Astrocyte (in vitro differentiated cells and primary cell): ENCODE data around the gene ZNF692. TPM values are rescaled to one million over a fixed set of nuclear protein-coding genes. Genes with fewer than 3 reads are reported as not detected.

Experiments used
- DNase-seq: peaks from one replicate; pipeline ENCODE4 v3.0.0-alpha.2; 2010; ENCODE audit warnings: low read depth
- FAIRE-seq: peaks from 2 replicates; lab custom pipeline; 2011; peaks lifted over from hg19 to GRCh38; lab: Jason Lieb, UNC
- H2AFZ ChIP-seq: 2 replicates; pipeline ENCODE4 v1.6.0; 2012; ENCODE audit warnings: low read depth, low read length, inconsistent platforms
- H3K27ac ChIP-seq: 2 replicates; pipeline ENCODE4 v1.5.1; 2011; ENCODE audit warnings: low read depth, low read length, inconsistent platforms
- H3K27me3 ChIP-seq: 2 replicates; pipeline ENCODE4 v1.6.0; 2011; ENCODE audit warnings: low read length, inconsistent platforms; ENCODE audit not compliant: insufficient read depth
- H3K36me3 ChIP-seq: 2 replicates; pipeline ENCODE4 v1.5.1; 2011; ENCODE audit warnings: low read length, inconsistent platforms; ENCODE audit not compliant: insufficient read depth
- H3K4me1 ChIP-seq: 2 replicates; pipeline ENCODE4 v1.5.1; 2011; ENCODE audit warnings: low read length, inconsistent platforms; ENCODE audit not compliant: insufficient read depth
- H3K4me2 ChIP-seq: 2 replicates; pipeline ENCODE4 v1.6.0; 2012; ENCODE audit warnings: low read length, inconsistent platforms
- H3K4me3 ChIP-seq: 2 replicates; pipeline ENCODE4 v1.5.1; 2011; ENCODE audit warnings: low read depth, mild to moderate bottlenecking, low read length, inconsistent platforms; ENCODE audit not compliant: insufficient read depth
- H3K79me2 ChIP-seq: 2 replicates; pipeline ENCODE4 v1.6.0; 2012; ENCODE audit warnings: mild to moderate bottlenecking, low read length, inconsistent platforms; ENCODE audit not compliant: insufficient read depth
- H3K9ac ChIP-seq: 2 replicates; pipeline ENCODE4 v1.6.0; 2012; ENCODE audit warnings: mild to moderate bottlenecking, low read length, inconsistent platforms
- H3K9me3 ChIP-seq: 2 replicates; pipeline ENCODE4 v1.5.1; 2012; ENCODE audit warnings: low read depth, mild to moderate bottlenecking, low read length, inconsistent platforms; ENCODE audit not compliant: insufficient read depth
- H4K20me1 ChIP-seq: 2 replicates; pipeline ENCODE4 v1.6.0; 2012; ENCODE audit warnings: low read length, inconsistent platforms; ENCODE audit not compliant: insufficient read depth
- H3K27ac Mint-ChIP-seq: one replicate; pipeline ENCODE4 v1.8.0; 2021; ENCODE audit warnings: mild to moderate bottlenecking, mixed read lengths; ENCODE audit not compliant: unreplicated experiment
- H3K27me3 Mint-ChIP-seq: one replicate; pipeline ENCODE4 v1.8.0; 2021; ENCODE audit warnings: low read depth, mixed read lengths; ENCODE audit not compliant: unreplicated experiment
- H3K36me3 Mint-ChIP-seq: one replicate; pipeline ENCODE4 v1.8.0; 2021; ENCODE audit warnings: low read depth, mixed read lengths; ENCODE audit not compliant: unreplicated experiment
- H3K4me1 Mint-ChIP-seq: one replicate; pipeline ENCODE4 v1.8.0; 2021; ENCODE audit warnings: low read depth, mixed read lengths; ENCODE audit not compliant: unreplicated experiment
- H3K4me3 Mint-ChIP-seq: one replicate; pipeline ENCODE4 v1.8.0; 2021; ENCODE audit warnings: mild to moderate bottlenecking, moderate library complexity, mixed read lengths; ENCODE audit not compliant: unreplicated experiment
- H3K9me3 Mint-ChIP-seq: one replicate; pipeline ENCODE4 v1.8.0; 2021; ENCODE audit warnings: mild to moderate bottlenecking, mixed read lengths; ENCODE audit not compliant: unreplicated experiment
- EZH2 ChIP-seq: IDR thresholded peaks from 2 replicates; pipeline ENCODE4 v1.6.1; 2012; ENCODE audit warnings: mild to moderate bottlenecking, low read length, inconsistent platforms; ENCODE audit not compliant: insufficient read depth
- total RNA-seq: library from RNA; stranded (reverse); gene quantifications from 2 replicates; pipeline ENCODE4 v1.2.1, GENCODE V29; 2021
- TF ChIP-seq, protein P1 (sequence below): IDR thresholded peaks from 2 replicates; pipeline ENCODE4 v1.5.1; 2011; ENCODE audit warnings: low read depth, mild to moderate bottlenecking, inconsistent platforms, low read length, moderate library complexity; ENCODE audit not compliant: insufficient read depth

The ZNF692 gene
- total RNA-seq, 1 donor from 2014 or later, result 41.4 TPM

DNA sequence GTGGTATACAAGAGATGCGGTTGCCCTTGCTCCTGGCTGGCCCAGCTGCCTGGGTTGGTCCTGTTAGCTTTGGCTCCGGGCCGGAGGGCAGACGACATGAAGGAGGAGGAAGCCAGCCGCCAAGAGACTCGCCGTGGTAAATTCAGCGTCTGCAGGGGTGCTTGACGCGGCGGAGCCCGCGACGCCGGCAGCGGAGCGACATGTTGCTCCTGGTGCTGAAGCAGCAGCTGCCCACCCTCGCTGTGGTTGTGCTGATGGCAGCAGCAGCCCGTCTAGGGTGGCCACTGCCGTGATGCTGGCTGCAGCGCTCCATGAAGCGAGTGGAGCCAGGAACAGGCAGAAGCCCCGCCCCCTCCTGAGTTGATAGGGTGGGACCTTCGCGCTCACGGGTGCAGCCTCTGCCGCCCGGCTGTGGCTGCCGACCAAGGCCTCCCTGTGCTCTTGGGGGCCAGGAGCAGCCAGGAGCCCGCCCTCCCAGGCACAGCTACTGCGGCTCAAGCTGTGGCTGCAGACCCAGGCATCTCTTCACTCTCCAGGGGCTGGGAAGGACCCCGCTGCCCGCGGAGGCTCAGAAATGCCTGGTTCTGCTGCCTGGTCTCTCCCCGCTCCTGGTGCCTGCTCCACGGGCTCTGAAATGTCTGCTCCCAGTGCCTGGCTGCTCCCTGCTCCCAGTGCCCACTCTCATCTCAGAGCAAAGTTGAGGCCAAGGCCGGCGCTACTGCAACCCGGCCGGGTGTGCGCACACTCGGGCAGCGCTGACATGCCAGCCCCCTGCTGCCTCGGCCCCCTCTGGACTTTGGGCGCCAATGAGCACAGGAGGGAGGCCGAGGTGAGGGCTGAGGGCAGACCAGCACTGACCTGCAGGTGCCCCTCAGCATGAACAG lies 4.4 kb upstream of the ZNF692 start:
- peaks cover 7% of the 10 kb centered on the region for H3K4me1 Mint-ChIP-seq
- peak overlapping the region; percentile 67 for H3K4me3 ChIP-seq
- no peaks in the 10 kb centered on the region for H3K36me3 Mint-ChIP-seq
- H4K20me1 ChIP-seq, result no peaks in the 10 kb centered on the region
- H3K9me3 ChIP-seq, result no peaks in the 10 kb centered on the region
- H3K4me3 Mint-ChIP-seq, result peak overlapping the region; percentile 79
- H3K27me3 Mint-ChIP-seq, result peaks cover 22% of the 10 kb centered on the region
- peaks cover 3% of the 10 kb centered on the region for H3K79me2 ChIP-seq
- no peak for TF ChIP-seq EZH2
- TF ChIP-seq, protein P1, sequence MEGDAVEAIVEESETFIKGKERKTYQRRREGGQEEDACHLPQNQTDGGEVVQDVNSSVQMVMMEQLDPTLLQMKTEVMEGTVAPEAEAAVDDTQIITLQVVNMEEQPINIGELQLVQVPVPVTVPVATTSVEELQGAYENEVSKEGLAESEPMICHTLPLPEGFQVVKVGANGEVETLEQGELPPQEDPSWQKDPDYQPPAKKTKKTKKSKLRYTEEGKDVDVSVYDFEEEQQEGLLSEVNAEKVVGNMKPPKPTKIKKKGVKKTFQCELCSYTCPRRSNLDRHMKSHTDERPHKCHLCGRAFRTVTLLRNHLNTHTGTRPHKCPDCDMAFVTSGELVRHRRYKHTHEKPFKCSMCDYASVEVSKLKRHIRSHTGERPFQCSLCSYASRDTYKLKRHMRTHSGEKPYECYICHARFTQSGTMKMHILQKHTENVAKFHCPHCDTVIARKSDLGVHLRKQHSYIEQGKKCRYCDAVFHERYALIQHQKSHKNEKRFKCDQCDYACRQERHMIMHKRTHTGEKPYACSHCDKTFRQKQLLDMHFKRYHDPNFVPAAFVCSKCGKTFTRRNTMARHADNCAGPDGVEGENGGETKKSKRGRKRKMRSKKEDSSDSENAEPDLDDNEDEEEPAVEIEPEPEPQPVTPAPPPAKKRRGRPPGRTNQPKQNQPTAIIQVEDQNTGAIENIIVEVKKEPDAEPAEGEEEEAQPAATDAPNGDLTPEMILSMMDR, result no peak
- no peaks in the 10 kb centered on the region for H3K36me3 ChIP-seq
- peak overlapping the region; percentile 95 for H2AFZ ChIP-seq
- no peak for FAIRE-seq
- peak overlapping the region; percentile 90 for H3K4me2 ChIP-seq
- H3K4me1 ChIP-seq, result peaks cover 17% of the 10 kb centered on the region
- no peak overlapping the region for H3K27ac Mint-ChIP-seq
- peak overlapping the region; percentile 55 for H3K9ac ChIP-seq
- peak; percentile 46 for DNase-seq
- no peak overlapping the region for H3K27ac ChIP-seq
- H3K9me3 Mint-ChIP-seq, result no peaks in the 10 kb centered on the region
- H3K27me3 ChIP-seq, result no peaks in the 10 kb centered on the region

DNA sequence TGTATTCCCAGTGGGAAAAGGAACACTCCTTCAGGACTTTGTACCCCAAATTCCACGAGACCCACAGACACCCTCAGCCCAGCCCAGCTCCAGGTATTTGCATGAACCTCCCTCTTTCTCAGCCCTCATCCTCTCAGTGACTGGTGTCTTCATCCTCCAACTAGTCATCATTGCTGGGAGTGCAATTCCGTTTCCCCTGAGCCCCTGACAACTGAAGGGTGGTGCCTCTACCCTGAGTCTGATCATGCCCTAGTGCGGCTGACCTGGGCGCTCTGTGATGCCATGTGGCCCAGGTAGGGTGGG lies 3.8 kb upstream of the ZNF692 start:
- H2AFZ ChIP-seq, result peak overlapping the region; percentile 95
- no peak for TF ChIP-seq EZH2
- TF ChIP-seq, protein P1, result no peak
- H3K36me3 Mint-ChIP-seq, result no peaks in the 10 kb centered on the region
- H3K4me1 Mint-ChIP-seq, result peaks cover 7% of the 10 kb centered on the region
- H3K27ac Mint-ChIP-seq, result no peak overlapping the region
- H3K4me2 ChIP-seq, result peak overlapping the region; percentile 90
- H3K27me3 Mint-ChIP-seq, result peaks cover 22% of the 10 kb centered on the region
- H3K79me2 ChIP-seq, result peaks cover 9% of the 10 kb centered on the region
- no peaks in the 10 kb centered on the region for H3K36me3 ChIP-seq
- H3K4me3 Mint-ChIP-seq, result peak overlapping the region; percentile 79
- H3K27ac ChIP-seq, result no peak overlapping the region
- no peaks in the 10 kb centered on the region for H3K27me3 ChIP-seq
- H3K4me1 ChIP-seq, result peaks cover 23% of the 10 kb centered on the region
- no peaks in the 10 kb centered on the region for H3K9me3 Mint-ChIP-seq
- DNase-seq (no peak), FAIRE-seq (no peak)
- H3K4me3 ChIP-seq, result peak overlapping the region; percentile 67
- H4K20me1 ChIP-seq, result no peaks in the 10 kb centered on the region
- peak overlapping the region; percentile 55 for H3K9ac ChIP-seq
- no peaks in the 10 kb centered on the region for H3K9me3 ChIP-seq

DNA sequence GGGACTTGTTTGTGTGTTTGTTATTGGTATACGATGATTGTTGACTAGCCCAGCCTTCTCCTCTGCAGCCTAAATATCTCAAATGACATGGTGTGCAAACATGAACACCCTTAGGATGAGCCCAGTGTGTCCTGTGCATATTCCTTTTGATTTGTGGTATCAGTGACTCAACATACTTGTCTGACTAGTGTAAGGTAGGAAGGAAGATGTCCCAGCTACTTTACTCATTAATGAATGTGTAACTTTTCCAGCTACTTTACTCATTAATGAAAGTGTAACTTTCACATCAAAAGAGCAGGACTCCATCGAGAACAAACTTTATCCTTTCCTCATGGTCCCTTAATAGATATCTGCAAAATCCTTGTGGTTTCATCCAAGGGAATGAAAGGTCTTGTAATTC lies 2.7 kb upstream of the ZNF692 start:
- H3K9me3 ChIP-seq, result no peaks in the 10 kb centered on the region
- DNase-seq, result no peak
- H3K4me3 ChIP-seq, result no peak overlapping the region
- no peak overlapping the region for H3K4me2 ChIP-seq
- no peak overlapping the region for H3K9ac ChIP-seq
- H3K27ac ChIP-seq, result no peak overlapping the region
- peaks cover 29% of the 10 kb centered on the region for H3K4me1 ChIP-seq
- Mint-ChIP-seq H3K9me3 (no peaks in the 10 kb centered on the region), H3K4me1 (peaks cover 10% of the 10 kb centered on the region), H3K27me3 (peaks cover 22% of the 10 kb centered on the region), H3K36me3 (no peaks in the 10 kb centered on the region), H3K4me3 (no peak overlapping the region), H3K27ac (no peak overlapping the region)
- no peaks in the 10 kb centered on the region for H4K20me1 ChIP-seq
- H3K79me2 ChIP-seq, result peaks cover 14% of the 10 kb centered on the region
- no peak overlapping the region for H2AFZ ChIP-seq
- TF ChIP-seq, protein P1, result no peak
- no peak for TF ChIP-seq EZH2
- no peaks in the 10 kb centered on the region for H3K36me3 ChIP-seq
- H3K27me3 ChIP-seq, result no peaks in the 10 kb centered on the region
- FAIRE-seq, result no peak
